ENCODE data around the gene NARF.

- TF ChIP-seq EZH2 (IDR thresholded peaks at IDR 0.05; ENCODE audit: insufficient read depth, low read length) (no peak), CTCF (IDR thresholded peaks at IDR 0.05; ENCODE audit: insufficient read depth, low read depth, low read length) (no peak)
Observed at GRCh38 chr17:82489851-82490511, 31.4 kb downstream of the NARF start.
